AG08396 (cell line): ENCODE results near the gene PHLDB3.
A peak's percentile ranks its signal among the peaks of the same experiment; 100 is the strongest.
"Not testable (repeated sequence)": the region's sequence is repeated elsewhere in the genome, so short reads cannot be mapped to it uniquely, and the experiment has no call there.

Experiments used
- DNase-seq: peaks from one replicate; pipeline ENCODE4 v3.0.0; 2012; ENCODE audit warnings: low spot score, mixed read lengths

The PHLDB3 gene

DNA sequence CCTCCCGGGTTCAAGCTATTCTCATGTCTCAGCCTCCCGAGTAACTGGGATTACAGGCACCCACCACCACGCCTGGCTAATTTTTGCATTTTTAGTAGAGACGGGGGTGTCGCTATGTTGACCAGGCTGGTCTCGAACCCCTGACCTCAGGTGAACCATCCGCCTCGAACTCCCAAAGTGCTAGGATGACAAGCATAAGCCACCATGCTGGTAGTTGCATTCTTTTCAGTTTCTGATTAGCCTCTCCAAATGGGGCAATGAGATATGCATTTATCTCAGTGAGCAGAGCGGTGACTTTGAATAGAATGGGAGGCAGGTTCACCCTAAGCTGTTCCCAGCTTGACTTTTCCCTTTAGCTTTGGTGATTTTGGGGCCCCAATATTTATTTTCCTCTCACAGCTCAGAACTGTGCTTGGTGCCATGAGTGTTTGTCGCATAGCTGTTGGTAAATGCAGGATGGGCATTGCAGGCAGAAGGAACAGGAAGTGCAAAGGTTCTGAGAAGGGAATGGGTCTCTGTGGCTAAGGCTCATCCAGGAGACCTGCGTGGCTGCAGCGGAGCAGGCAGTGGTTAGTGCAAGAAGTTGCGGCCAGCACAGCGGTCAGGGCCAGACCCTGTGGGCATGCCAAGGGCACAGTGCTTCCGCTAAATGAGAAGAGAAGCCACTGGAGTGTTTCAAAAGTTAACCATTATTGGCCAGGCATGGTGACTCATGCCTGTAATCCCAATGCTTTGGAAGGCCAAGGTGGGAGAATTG lies 59.8 kb downstream of the PHLDB3 start:
- DNase-seq = no peak

DNA sequence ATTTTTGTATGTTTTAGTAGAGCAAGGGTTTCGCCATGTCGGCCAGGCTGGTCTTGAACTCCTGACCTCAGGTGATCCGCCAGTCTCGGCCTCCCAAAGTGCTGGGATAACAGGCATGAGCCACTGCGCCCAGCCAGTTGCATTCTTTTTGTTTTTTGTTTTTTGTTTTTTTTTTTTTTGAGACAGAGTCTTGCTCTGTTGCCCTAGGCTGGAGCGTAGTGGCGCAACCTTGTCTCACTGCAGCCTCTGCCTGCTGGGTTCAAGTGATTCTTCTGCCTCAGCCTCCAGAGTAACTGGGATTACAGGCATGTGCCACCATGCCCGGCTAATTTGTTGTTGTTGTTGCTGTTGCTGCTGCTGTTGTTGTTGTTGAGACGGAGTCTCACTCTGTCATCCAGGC lies 60.5 kb downstream of the PHLDB3 start:
- DNase-seq = not testable (repeated sequence)

DNA sequence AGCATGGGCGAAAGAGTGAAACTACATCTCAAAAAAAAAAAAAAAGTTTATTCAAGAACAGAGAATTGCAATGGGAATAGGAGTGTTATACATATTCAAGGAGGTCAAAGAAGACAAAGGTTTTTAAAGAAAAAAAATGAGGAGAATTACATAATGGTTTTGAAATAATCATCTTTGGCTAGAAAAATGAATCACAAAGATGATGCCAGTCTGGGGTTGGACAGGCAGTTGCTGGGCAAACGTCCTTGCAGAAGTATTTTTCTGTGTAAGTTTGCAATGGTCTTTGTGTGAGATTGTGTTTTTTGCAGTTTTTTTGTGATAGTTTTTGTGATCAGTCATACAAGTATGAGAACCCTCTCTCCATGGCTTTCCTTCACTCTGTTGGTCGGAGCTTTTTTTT lies 62.8 kb downstream of the PHLDB3 start:
- DNase-seq = no peak

DNA sequence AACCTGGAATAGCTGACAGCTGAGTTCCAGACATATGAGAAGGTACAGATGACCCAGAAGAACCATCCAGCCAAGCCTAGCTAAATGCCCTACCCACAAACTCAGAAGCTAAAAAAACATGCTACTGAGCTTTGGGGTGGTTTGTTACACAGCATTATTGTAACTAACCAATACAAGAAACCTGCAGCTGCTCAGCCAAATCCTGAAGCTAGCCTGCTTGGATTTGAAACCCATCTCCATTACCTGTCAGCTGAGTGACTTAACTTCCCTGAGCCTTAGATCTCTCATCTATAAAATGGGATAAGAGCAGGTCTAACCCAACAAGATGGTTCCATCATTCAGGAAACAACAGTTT lies 64.9 kb downstream of the PHLDB3 start:
- no peak for DNase-seq

DNA sequence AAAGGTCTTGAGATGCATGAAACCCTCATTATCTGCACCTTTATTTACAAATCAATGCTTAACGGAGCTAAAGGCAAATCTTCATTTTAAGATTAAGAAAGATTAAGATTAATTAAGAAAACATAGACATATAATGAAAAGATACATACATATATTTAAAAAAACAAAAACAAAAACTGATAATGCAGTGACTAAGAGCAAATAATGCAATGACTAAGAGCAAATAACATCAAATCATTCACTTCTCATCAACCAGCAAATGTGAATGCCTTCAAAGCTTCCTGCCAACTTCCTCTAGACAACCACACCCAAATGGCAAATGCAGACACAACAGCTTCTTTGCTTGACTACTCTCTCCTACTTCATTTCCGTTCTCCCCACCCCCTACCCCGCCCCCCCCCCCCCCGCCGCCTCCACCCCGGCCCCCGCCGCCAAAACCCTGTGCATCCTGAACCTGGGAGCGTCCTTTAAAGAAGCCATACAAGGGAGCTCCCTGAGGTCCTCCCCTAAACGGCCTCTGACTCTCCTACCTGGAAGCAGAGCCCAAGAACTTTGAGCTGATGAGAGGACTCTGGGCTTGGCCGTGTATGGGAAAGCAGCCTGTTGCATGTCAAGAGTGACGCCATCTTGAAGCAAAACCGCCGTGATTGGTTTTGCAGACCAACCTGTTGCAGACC lies 65.4 kb downstream of the PHLDB3 start:
- no peak for DNase-seq

DNA sequence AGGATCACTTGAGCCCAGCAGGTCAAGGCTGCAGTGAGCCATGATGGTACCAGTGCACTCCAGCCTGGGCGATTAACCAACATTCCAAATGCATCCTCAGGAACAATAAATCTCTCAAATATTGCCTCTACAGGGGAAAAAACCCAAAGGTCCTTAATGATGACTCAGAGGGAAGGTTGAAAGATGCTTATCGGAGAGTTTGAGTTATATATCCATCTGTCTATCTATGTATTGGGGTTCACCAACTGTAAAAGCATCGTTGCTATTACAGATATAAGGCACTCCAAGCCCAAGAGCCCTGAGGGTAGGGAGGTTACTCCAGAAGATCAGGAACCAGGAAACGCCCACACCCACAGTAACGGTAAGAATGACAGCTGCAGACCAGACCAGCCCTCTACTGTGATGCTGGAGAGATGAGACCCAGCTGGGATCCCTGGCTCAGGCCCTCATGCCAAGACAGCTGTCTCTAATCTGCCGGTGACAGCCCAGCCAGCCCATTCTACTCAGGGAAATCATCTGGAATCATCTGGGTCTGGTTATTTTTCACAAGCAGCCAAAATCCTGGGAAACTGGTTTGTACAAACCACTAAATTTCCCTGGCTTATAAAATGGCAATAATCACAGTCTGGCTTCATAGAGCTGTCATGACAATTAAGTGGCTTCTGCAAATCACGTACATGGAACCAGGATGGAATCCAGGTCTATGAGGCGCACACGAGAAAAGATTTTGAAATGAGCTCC lies 66.1 kb downstream of the PHLDB3 start:
- DNase-seq = peak; percentile 66

DNA sequence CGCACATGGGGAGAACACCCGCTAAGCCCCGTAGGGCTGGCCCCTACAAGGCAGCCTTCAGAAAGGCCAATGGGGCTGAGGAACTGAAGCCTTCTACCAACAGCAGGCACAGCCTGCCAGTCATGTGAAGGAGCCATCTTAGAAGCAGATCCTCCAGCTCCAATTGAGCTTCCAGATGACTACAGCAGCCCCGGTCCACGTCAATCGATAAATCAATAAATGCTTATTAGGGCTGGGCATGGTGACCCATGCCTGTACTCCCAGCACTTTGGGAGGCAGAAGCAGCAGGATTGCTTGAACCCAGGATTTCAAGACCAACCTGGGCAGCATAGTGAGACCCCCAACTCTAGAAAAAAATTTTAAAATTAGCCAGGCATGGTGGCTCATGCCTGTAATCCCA lies 66.8 kb downstream of the PHLDB3 start:
- no peak for DNase-seq

DNA sequence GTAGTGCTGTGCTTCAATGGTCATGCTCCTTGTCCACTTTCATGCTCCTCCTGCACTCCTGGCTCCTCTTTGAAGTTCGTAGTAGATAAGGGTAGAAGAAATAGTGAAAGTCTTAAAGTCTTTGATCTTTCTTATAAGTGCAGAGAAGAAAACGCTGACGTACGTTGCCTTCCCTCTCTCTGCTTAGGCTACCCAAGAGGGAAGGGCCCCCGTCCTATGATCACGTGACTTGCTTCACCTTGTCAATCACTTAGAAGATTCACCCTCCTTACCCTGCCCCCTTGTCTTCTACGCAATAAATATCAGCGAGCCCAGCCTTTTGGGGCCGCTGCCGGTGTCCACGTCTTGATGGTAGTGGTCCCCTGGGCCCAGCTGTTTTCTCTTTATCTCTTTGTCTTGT lies 67.3 kb downstream of the PHLDB3 start:
- not testable (repeated sequence) for DNase-seq

DNA sequence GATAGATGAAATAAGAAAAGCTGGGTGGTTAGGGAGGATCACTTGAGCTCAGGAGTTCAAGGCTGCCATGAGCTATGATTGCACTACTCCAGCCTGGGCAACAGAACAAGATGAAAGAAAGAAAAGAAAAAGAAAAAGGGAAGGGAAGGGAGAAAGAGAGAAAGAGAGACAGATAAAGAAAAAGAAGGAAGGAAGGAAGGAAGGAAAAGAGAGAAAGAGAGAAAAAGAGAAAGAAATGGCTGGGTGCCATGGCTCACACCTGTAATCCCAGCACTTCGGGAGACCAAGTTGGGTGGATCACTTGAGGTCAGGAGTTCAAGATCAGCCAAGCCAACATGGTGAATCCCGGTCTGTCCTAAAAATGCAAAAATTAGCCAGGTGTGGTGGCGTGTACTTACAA lies 68.8 kb downstream of the PHLDB3 start:
- DNase-seq = no peak

DNA sequence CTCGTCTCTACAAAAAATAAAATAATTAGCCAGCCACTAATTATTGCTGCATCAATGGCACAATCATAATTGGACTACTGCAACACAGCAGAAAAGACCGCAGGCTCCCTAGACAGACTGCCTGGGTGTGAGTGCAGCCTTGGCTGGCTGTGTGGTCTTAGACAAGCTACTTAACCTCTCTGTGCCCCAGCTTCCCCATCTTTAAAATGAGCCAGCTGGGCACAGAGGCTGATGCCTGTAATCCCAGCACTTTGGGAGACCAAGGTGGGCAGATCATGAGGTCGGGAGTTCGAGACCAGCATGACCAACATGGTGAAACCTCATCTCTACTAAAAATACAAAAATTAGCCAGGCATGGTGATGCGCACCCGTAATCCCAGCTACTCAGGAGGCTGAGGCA lies 70.9 kb downstream of the PHLDB3 start:
- DNase-seq = no peak

DNA sequence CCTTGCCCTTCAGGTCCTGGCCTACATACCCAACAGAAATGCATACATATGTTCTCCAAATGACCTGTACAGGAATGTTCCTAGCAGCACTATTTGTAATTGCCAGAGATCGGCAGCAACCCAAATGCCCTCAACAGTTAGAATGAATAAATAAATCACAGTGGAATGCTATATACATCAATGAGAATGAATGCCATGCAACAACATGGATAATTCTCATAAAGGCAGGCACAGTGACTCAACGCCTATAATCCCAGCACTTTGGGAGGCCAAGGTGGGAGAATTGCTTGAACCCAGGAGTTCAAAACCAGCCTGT lies 71.2 kb downstream of the PHLDB3 start:
- DNase-seq = no peak

DNA sequence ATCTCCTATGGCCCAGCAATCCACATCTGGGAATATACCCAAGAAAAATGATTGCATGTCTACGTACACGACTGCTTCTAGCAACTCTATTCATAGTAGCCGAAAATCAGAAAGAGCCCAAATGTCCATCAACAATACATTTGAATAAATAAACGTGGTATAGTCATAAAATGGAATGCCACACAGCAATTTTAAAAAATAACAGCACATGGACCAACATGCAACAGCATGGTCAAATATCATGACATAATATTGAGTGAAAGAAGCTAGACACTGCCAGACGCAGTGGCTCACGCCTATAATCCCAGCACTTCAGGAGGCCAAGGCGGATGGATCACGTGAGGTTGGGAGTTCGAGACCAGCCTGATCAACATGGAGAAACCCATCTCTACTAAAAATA lies 73.6 kb downstream of the PHLDB3 start:
- no peak for DNase-seq

DNA sequence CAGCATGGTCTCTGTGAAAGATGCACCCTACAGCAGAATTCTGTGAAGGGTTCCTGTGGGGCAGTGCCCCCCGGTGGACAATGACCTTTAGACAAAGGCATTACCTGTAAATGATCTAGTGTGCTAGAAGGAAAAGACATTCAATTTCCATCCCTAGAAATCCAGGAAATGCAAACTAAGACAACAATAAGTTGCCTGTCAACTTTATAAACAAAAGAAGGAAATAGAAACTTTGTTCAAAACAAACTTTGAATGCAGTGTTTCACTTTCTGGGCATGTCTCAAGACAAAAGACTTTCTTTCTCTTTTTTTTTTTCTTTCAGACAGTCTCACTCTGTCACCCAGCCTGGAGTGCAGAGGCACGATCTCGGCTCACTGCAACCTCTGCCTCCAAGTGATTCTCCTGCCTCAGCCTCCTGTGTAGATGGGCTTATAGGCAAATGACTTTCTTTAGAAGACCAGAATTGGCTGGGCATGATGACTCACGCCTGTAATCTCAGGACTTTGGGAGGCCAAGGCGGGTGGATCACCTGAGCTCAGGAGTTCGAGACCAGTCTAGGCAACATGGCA lies 74.3 kb downstream of the PHLDB3 start:
- no peak for DNase-seq

DNA sequence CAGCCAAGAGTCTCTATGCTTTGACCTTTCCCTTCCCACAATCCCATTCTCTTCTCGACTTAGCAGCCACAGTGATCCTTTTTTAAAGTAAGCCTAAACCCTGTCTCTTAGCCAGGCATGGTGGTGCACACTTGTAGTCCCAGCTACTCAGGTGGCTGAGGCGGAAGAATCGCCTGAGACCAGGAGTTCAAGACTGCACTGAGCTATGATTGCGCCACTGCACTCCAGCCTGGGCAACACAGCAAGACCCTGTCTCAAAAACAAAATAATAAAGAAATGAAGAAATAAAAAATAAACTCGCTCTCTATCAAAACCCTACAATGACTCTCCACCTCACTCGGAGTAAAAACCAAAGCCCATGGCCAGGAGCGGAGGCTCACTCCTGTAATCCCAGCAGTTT lies 75.2 kb downstream of the PHLDB3 start:
- no peak for DNase-seq

DNA sequence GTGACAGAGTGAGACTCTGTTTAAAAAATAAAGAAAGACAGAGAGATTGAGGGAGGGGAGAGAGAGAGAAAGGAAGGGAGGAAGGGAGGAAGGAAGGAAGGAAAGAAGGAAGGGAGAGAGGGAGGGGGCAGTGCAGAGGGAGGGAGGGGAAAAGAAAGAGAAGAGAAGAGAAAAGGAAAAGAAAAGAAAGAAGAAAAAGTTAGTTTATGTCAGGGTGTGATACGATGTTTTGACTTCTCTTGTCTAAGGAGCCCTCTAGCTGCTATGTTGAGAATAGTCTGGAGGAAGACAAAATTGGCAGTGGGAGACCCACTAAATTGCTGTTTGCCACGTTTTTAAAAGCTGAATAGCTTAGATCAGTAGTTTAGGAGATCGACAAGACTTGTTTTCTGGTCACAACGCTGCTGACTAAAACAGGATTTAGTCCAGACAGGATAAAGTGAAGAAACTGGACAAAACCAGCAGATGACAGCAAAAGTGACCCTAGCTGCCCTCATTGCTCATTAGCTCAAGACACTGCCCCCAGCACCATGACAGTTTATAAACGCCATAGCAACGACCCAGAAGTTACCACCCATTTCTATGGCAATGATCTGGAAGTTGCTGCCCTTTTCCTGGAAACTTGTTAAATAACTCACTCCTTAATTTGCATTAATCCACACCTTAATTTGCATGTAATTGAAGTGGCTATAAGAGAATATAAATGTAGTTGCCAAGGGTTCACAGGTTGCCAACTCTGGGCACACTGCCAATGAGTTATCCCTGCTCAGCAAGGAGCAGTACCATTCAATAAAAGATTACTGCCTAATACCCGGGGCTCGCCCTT lies 78.8 kb downstream of the PHLDB3 start:
- DNase-seq = no peak
